K562 (cell line): ENCODE data around the gene TEDDM1. TPM values are rescaled to one million over a fixed set of nuclear protein-coding genes. Genes with fewer than 3 reads are reported as not detected.

Experiments used
- ARID2 ChIP-seq: fragments of 450-650 bp; IDR thresholded peaks from 2 replicates; pipeline ENCODE4 v1.6.1; 2017; ENCODE audit warnings: antibody characterized with exemption, mild to moderate bottlenecking
- CEBPB ChIP-seq: fragments of 450-650 bp; IDR thresholded peaks from 2 replicates; pipeline ENCODE4 v1.6.1; 2016; ENCODE audit warnings: missing genetic modification characterization, missing compliant biosample characterization
- DACH1 ChIP-seq: fragments of 450-650 bp; IDR thresholded peaks from 2 replicates; pipeline ENCODE4 v1.6.1; 2018; ENCODE audit not compliant: partially characterized antibody
- MAZ ChIP-seq, 2 experiments: fragments of 450-650 bp in 1 of 2; sonication (generic) in 1 of 2; formaldehyde crosslinking; IDR thresholded peaks in 1 of 2; conservative IDR thresholded peaks in 1 of 2; 2 replicates each; pipeline versions ENCODE4 v1.4.0 to v1.5.0; 2020; ENCODE audit warnings: mild to moderate bottlenecking in 1 of 2, missing genetic modification reagents in 1 of 2
- MXI1 ChIP-seq: IDR thresholded peaks from 2 replicates; pipeline ENCODE4 v1.6.1; 2011; ENCODE audit warnings: low read depth, mild to moderate bottlenecking, improper control_type of control experiment, low read length
- OTX1 ChIP-seq: fragments of 450-650 bp; formaldehyde crosslinking; IDR thresholded peaks from 2 replicates; pipeline ENCODE4 v1.4.0; 2022; ENCODE audit warnings: mild to moderate bottlenecking
- POU5F1 ChIP-seq: fragments of 150-350 bp; IDR thresholded peaks from 2 replicates; pipeline ENCODE4 v1.6.1; 2014; ENCODE audit warnings: borderline replicate concordance, low read length, low read depth, mild to moderate bottlenecking; ENCODE audit not compliant: partially characterized antibody
- PRMT5 ChIP-seq: sonication (generic); formaldehyde crosslinking; IDR thresholded peaks from 2 replicates; pipeline ENCODE4 v1.5.0; 2020; ENCODE audit warnings: missing genetic modification reagents
- SUPT5H ChIP-seq: fragments of 450-650 bp; IDR thresholded peaks from 2 replicates; pipeline ENCODE4 v1.6.1; 2016
- TARDBP ChIP-seq: fragments of 450-650 bp; IDR thresholded peaks from 2 replicates; pipeline ENCODE4 v1.6.1; 2016
- TEAD1 ChIP-seq, 2 experiments: fragments of 450-650 bp in 1 of 2; sonication (generic) in 1 of 2; formaldehyde crosslinking; IDR thresholded peaks; 2 replicates each; pipeline versions ENCODE4 v1.4.0 to v1.8.0; 2020 to 2022; ENCODE audit warnings: mild to moderate bottlenecking in 2 of 2, missing genetic modification reagents in 1 of 2
- TEAD4 ChIP-seq, 2 experiments: sonication (generic) in 1 of 2; formaldehyde crosslinking in 1 of 2; IDR thresholded peaks; 2 replicates each; pipeline versions ENCODE4 v1.6.1 to v1.8.0; 2012 to 2022; ENCODE audit warnings: borderline replicate concordance in 1 of 2, inconsistent platforms in 1 of 2, low read length in 1 of 2, mild to moderate bottlenecking in 1 of 2, missing genetic modification reagents in 1 of 2
- ZBTB26 ChIP-seq: fragments of 450-650 bp; formaldehyde crosslinking; IDR thresholded peaks from 2 replicates; pipeline ENCODE4 v1.4.0; 2022; ENCODE audit warnings: missing genetic modification characterization
- ZC3H8 ChIP-seq: fragments of 450-650 bp; IDR thresholded peaks from 2 replicates; pipeline ENCODE4 v1.6.1; 2017
- ZFP36 ChIP-seq: fragments of 150-350 bp; IDR thresholded peaks from 2 replicates; pipeline ENCODE4 v1.6.1; 2018; ENCODE audit warnings: low read length, low read depth; ENCODE audit not compliant: partially characterized antibody
- ZNF212 ChIP-seq: fragments of 450-650 bp; formaldehyde crosslinking; IDR thresholded peaks from 2 replicates; pipeline ENCODE4 v1.4.0; 2020; ENCODE audit warnings: mild to moderate bottlenecking
- polyA plus RNA-seq, 8 experiments: library from polyadenylated mRNA; depleted of rRNA in 4 of 8; stranded (reverse) in 5 of 8; unstranded in 3 of 8; fragments of >200 nt; fragmentation: Nextera tagmentation in 2 of 8; fragmentation: Illumina TruSeq in 1 of 8; extraction: Ambion mirVana in 2 of 8; extraction: Trizol in 1 of 8; gene quantifications; 2 replicates each; pipeline versions ENCODE4 v1.2.1 to v1.2.3, GENCODE V29; 2011 to 2014; ENCODE audit warnings: inconsistent platforms in 1 of 8, missing spikeins in 1 of 8
- total RNA-seq, 7 experiments: library from RNA; depleted of rRNA in 6 of 7; stranded (reverse); fragments of >200 nt in 6 of 7; fragmentation: Illumina TruSeq in 2 of 7; extraction: Trizol in 2 of 7; gene quantifications; 2 replicates each; pipeline versions ENCODE4 v1.2.1 to v1.2.3, GENCODE V29; 2011 to 2021; ENCODE audit warnings: low replicate concordance in 1 of 7
- TF ChIP-seq, protein P1 (sequence below): fragments of 200-800 bp; sonication (Bioruptor generic); IDR thresholded peaks from 2 replicates; pipeline ENCODE4 v1.6.1; 2016; ENCODE audit warnings: missing genetic modification characterization, missing compliant biosample characterization
- TF ChIP-seq, protein P2 (sequence below): fragments of 450-650 bp; IDR thresholded peaks from 2 replicates; pipeline ENCODE4 v1.6.1; 2017; ENCODE audit warnings: antibody characterized with exemption
- TF ChIP-seq, protein P3 (sequence below): fragments of 250-450 bp; sonication (Bioruptor Pico); IDR thresholded peaks from 2 replicates; pipeline ENCODE4 v1.5.0; 2021

Gene TEDDM1
- total and polyA plus RNA-seq, 9 of the 15 experiments (the other 6 are each of a cell fraction or from before 2014, with no cell fraction given), result not detected

DNA sequence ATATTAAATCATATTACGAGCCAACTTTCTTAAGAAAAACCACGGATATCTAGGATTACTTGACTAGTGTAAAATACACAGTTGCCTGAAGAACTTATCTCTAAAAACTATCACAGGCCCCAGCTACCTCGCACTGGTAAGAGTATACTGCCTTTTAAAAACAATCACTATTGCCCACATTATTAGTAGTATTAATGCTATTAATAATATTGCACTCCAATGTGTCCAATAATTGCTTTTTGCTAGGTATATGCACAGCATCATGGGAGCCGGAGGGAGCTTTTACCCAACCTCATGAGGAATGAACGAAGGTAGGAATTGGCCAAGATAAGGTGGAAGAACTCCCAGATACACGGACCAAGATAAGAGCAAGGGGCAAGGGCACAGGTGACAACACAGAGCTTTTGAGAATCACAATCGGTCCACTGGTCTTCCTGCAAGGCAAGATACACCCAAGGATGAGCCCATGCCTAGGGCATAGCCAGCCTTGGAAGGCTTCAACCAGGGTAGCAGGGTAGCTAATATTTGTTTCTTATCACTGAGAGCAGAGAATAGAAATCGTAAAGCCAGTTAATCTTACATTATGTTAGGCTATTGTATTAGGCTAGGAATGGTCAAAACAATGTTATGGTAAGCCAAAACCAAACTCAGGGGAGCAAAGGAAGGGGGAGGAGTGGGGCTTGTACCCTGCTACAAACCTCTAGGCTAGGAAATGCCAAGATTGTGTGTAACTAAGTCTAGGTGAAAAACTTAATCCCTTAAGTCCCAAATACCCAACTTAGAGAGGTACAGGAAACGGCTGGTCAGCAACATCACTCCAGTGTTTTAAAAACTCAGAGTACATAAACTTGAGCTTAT is 18.3 kb downstream of the TEDDM1 start (continued):
- no peak for TF ChIP-seq POU5F1
- no peak for TF ChIP-seq ZC3H8
- peak; percentile 3; the same call in 1 of the 2 replicates for TF ChIP-seq TEAD4 (IDR thresholded peaks at IDR 0.05; ENCODE audit: low read length)
- no peak for TF ChIP-seq TEAD4 (CRISPR knock-in tag; IDR thresholded peaks at IDR 0.05; ENCODE audit: borderline replicate concordance)
- no peak for TF ChIP-seq MXI1
- TF ChIP-seq TEAD1 (CRISPR knock-in tag; IDR thresholded peaks at IDR 0.05), result no peak
- peak; percentile 76; the same call in 1 of the 2 replicates for TF ChIP-seq ZBTB26 (CRISPR knock-in tag)
- TF ChIP-seq, protein P1, sequence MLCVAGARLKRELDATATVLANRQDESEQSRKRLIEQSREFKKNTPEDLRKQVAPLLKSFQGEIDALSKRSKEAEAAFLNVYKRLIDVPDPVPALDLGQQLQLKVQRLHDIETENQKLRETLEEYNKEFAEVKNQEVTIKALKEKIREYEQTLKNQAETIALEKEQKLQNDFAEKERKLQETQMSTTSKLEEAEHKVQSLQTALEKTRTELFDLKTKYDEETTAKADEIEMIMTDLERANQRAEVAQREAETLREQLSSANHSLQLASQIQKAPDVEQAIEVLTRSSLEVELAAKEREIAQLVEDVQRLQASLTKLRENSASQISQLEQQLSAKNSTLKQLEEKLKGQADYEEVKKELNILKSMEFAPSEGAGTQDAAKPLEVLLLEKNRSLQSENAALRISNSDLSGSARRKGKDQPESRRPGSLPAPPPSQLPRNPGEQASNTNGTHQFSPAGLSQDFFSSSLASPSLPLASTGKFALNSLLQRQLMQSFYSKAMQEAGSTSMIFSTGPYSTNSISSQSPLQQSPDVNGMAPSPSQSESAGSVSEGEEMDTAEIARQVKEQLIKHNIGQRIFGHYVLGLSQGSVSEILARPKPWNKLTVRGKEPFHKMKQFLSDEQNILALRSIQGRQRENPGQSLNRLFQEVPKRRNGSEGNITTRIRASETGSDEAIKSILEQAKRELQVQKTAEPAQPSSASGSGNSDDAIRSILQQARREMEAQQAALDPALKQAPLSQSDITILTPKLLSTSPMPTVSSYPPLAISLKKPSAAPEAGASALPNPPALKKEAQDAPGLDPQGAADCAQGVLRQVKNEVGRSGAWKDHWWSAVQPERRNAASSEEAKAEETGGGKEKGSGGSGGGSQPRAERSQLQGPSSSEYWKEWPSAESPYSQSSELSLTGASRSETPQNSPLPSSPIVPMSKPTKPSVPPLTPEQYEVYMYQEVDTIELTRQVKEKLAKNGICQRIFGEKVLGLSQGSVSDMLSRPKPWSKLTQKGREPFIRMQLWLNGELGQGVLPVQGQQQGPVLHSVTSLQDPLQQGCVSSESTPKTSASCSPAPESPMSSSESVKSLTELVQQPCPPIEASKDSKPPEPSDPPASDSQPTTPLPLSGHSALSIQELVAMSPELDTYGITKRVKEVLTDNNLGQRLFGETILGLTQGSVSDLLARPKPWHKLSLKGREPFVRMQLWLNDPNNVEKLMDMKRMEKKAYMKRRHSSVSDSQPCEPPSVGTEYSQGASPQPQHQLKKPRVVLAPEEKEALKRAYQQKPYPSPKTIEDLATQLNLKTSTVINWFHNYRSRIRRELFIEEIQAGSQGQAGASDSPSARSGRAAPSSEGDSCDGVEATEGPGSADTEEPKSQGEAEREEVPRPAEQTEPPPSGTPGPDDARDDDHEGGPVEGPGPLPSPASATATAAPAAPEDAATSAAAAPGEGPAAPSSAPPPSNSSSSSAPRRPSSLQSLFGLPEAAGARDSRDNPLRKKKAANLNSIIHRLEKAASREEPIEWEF (CRISPR knock-in tag), result no peak
- peak; percentile 96 for TF ChIP-seq DACH1
- TF ChIP-seq MAZ (CRISPR knock-in tag; conservative IDR thresholded peaks at IDR 0.05 in 1 of 2, IDR thresholded peaks at IDR 0.05 in 1 of 2), result no peak
- no peak for TF ChIP-seq ZFP36
- TF ChIP-seq OTX1 (CRISPR knock-in tag), result peak; percentile 85
- TF ChIP-seq SUPT5H, result peak; percentile 70
- no peak for TF ChIP-seq ZNF212 (CRISPR knock-in tag)
- no peak for TF ChIP-seq PRMT5 (CRISPR knock-in tag)
- no peak for TF ChIP-seq CEBPB
- no peak for TF ChIP-seq TARDBP
- TF ChIP-seq ARID2, result peak; percentile 25; the same call in 1 of the 2 replicates
- TF ChIP-seq, protein P2, sequence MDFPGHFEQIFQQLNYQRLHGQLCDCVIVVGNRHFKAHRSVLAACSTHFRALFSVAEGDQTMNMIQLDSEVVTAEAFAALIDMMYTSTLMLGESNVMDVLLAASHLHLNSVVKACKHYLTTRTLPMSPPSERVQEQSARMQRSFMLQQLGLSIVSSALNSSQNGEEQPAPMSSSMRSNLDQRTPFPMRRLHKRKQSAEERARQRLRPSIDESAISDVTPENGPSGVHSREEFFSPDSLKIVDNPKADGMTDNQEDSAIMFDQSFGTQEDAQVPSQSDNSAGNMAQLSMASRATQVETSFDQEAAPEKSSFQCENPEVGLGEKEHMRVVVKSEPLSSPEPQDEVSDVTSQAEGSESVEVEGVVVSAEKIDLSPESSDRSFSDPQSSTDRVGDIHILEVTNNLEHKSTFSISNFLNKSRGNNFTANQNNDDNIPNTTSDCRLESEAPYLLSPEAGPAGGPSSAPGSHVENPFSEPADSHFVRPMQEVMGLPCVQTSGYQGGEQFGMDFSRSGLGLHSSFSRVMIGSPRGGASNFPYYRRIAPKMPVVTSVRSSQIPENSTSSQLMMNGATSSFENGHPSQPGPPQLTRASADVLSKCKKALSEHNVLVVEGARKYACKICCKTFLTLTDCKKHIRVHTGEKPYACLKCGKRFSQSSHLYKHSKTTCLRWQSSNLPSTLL, result no peak
- TF ChIP-seq, protein P3, sequence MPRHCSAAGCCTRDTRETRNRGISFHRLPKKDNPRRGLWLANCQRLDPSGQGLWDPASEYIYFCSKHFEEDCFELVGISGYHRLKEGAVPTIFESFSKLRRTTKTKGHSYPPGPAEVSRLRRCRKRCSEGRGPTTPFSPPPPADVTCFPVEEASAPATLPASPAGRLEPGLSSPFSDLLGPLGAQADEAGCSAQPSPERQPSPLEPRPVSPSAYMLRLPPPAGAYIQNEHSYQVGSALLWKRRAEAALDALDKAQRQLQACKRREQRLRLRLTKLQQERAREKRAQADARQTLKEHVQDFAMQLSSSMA, result 0 out of 2 replicates have a peak, but pooled peaks have one; percentile 11
